ENCODE results near the gene MSRB3. TPM values are rescaled to one million over a fixed set of nuclear protein-coding genes. Genes with fewer than 3 reads are reported as not detected.

MSRB3 gene
- total and polyA plus RNA-seq, 2 of the 8 experiments (the other 6 are each of a cell fraction or from before 2014, with no cell fraction given): 0.32 to 1.2 TPM

DNA sequence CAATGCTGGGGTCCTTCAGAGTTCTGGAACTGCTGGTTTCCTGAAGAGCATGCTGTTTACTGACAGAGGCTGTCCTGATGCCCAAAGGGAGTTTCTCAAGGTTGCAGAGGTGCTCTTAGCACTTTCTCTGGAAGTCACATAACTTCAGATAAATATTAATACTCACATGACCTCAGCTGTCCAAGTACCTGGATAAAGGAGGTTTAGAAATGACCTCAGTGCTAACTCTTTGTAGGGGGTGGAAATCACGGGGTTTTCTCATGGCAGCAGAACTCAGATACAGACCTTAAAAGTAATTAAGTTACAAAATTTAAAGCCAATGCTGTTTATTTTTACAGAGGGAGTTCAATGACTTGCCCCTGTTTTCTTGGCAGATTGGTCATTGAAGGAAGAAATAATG is 225.9 kb downstream of the MSRB3 start:
- ChIA-PET POLR2A (ENCODE audit: partially characterized antibody) (no interaction called here), CTCF (ENCODE audit: partially characterized antibody) (no interaction called here)
- H4K20me1 ChIP-seq (replicated peaks in 1 of 2; ENCODE audit: control insufficient read depth in 1 of 2, insufficient read depth in 2 of 2, low read length in 2 of 2): no peaks in the 10 kb centered on the region
- no peak overlapping the region for H3K27ac ChIP-seq (ENCODE audit: low read depth, low read length)
- peaks cover 0 to 5% (median 1%) of the 10 kb centered on the region in 4 experiments; a peak in 2 of 7 replicates for H3K4me1 ChIP-seq (replicated peaks in 1 of 4; ENCODE audit: control insufficient read depth in 3 of 4, insufficient read depth in 4 of 4, low read length in 3 of 4)
- no peak overlapping the region for H4K8ac ChIP-seq (ENCODE audit: extremely low read depth, insufficient read depth, low read length)
- FAIRE-seq: no peak
- H2AK5ac ChIP-seq (ENCODE audit: low read depth, low read length): no peak overlapping the region
- no peak overlapping the region for H4K5ac ChIP-seq (ENCODE audit: insufficient read length, low read depth, low read length)
- H2BK15ac ChIP-seq (ENCODE audit: low read length): no peak overlapping the region
- H3K9me3 ChIP-seq (ENCODE audit: insufficient read depth in 2 of 2, low read depth in 1 of 2, low read length in 1 of 2): no peaks in the 10 kb centered on the region
- H3K4ac ChIP-seq (replicated peaks; ENCODE audit: insufficient read length, low read depth, low read length): no peak overlapping the region
- no peak overlapping the region for H2BK12ac ChIP-seq (ENCODE audit: low read depth, low read length)
- H3K9ac ChIP-seq (replicated peaks in 1 of 4; ENCODE audit: extremely low read depth in 1 of 4, low read depth in 3 of 4, low read length in 3 of 4): no peak overlapping the region
- 95% methylated on average over 1 of the region's 1 CpG; no CpG with 5 or more reads in 1 of the 2 experiments for WGBS, 2 experiments (ENCODE audit: extremely low coverage in 1 of 2, insufficient coverage in 1 of 2, insufficient read length in 1 of 2, insufficient replicate concordance in 2 of 2, low coverage in 1 of 2, low lambda C conversion rate in 2 of 2, missing lambda C conversion rate in 1 of 2)
- H3K79me1 ChIP-seq (ENCODE audit: low read depth, low read length): no peaks in the 10 kb centered on the region
- H2BK20ac ChIP-seq (ENCODE audit: low read length): no peak overlapping the region
- no peak overlapping the region for H3K4me2 ChIP-seq (ENCODE audit: insufficient read depth in 1 of 2, low read depth in 2 of 2, low read length in 2 of 2)
- H4K91ac ChIP-seq (replicated peaks; ENCODE audit: insufficient read length, low read length): no peak overlapping the region
- H3K18ac ChIP-seq (ENCODE audit: extremely low read depth, low read length): no peak overlapping the region
- no peaks in the 10 kb centered on the region for H3K23me2 ChIP-seq (ENCODE audit: low read depth, low read length)
- DNase-seq (ENCODE audit: low read depth in 1 of 2, low spot score in 2 of 2): no peak
- no peak overlapping the region for H2BK120ac ChIP-seq (replicated peaks; ENCODE audit: low read depth, low read length)
- no peaks in the 10 kb centered on the region for H3K79me2 ChIP-seq (ENCODE audit: control insufficient read depth in 1 of 2, insufficient read depth in 2 of 2, low read length in 2 of 2)
- TF ChIP-seq SP4 (IDR thresholded peaks at IDR 0.05; ENCODE audit: low read length): no peak
- no peak for TF ChIP-seq NANOG (IDR thresholded peaks at IDR 0.05; ENCODE audit: insufficient read depth, low read depth, low read length, poor library complexity, severe bottlenecking)
- no peak overlapping the region for H2BK5ac ChIP-seq (ENCODE audit: low read depth, low read length)
- H2AFZ ChIP-seq (ENCODE audit: low read length): no peak overlapping the region
- H3K4me3 ChIP-seq (ENCODE audit: extremely low read depth in 1 of 4, insufficient read depth in 2 of 4, low read depth in 3 of 4, low read length in 4 of 4): no peak overlapping the region
- no peaks in the 10 kb centered on the region for H3K36me3 ChIP-seq (ENCODE audit: control insufficient read depth in 2 of 4, insufficient read depth in 4 of 4, low read length in 3 of 4)
- no peak overlapping the region for H3K23ac ChIP-seq (ENCODE audit: insufficient read length)
- H3K56ac ChIP-seq (replicated peaks; ENCODE audit: insufficient read length, low read depth, low read length): no peak overlapping the region
- H3K27me3 ChIP-seq (replicated peaks in 1 of 4; ENCODE audit: control insufficient read depth in 3 of 4, extremely low read depth in 1 of 4, insufficient read depth in 3 of 4, low read length in 3 of 4): no peaks in the 10 kb centered on the region; a peak in 1 of 7 replicates
- no peak overlapping the region for H3K14ac ChIP-seq (ENCODE audit: insufficient read length)
